Effector CD8-positive, alpha-beta T cell (primary cell): Measurements from ENCODE around the gene PGLYRP1.

ENCODE experiments used
- DNase-seq: peaks from one replicate; lab custom pipeline; 2025; lab: John Stamatoyannopoulos, UW
- total RNA-seq, 4 experiments: gene quantifications; one replicate each; lab custom pipeline; 2026; lab: John Stamatoyannopoulos, UW

The PGLYRP1 gene, protein sequence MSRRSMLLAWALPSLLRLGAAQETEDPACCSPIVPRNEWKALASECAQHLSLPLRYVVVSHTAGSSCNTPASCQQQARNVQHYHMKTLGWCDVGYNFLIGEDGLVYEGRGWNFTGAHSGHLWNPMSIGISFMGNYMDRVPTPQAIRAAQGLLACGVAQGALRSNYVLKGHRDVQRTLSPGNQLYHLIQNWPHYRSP
- total RNA-seq = 0 reads per million in 4 experiments

DNA sequence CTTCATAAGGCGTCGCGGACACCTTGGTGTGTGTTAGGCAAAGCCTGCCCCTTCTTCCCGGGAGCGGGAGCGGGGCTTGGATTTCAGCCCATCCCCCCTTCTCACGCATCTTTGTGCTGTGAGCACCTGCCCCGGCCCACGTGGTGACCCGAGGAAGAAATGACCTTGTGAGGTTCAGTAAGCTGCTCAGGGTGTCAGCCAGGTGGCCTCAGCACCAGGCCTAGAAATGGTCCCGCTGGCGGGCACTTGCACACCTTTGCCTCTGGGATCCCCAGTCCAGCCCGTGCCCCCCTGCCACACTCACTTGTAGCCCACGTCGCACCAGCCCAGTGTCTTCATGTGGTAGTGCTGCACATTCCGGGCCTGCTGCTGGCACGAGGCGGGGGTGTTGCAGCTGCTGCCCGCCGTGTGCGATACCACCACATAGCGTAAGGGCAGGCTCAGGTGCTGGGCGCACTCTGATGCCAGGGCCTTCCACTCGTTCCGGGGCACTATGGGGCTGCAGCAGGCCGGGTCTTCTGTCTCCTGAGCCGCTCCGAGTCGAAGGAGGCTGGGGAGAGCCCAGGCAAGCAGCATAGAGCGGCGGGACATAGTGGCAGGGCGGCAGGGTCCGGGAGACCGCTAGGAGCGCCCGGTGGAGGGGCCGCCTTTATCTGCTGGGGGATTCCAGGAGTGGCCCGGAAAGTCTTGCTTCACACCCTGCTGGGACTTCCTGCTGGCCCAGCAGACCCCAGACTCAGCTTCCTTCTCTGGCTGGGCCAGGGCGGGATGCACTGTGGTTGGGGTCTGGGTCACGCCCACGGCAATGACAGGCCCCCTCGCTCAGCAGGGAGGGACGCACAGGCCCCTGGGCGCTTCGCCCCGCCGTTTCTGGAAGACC lies at the start of gene PGLYRP1:
Gene PGLYRP1 (minus strand): TSS at position 623 of the 880 bp plus-strand sequence. CDS start 32 bp downstream, at position 591.
- no peak for DNase-seq

DNA sequence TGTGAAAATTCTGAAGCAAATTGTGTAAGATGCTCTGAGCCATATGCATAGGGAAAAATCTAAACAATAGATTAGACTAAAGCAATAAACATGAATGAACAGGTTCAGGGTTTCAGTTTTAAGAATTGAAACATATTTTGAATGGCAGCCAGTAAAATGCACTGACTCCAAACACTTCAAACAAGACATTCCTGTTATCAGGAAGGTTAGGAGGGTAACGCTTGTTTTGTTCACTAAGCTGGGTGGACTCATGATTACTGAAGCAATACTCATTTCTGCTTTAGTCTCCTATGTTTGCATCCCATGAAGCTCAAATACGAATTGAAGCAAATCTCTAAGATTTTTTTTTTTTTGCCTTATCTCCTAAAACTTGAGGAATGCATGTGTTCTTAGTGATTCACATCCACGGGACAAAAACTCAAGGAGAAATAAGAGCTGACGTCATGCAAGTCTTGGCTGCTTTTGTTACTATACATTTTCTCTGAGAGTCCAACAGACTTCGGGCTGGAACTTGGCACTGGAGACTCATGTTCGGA lies 47.0 kb upstream of the PGLYRP1 start:
- DNase-seq = no peak

DNA sequence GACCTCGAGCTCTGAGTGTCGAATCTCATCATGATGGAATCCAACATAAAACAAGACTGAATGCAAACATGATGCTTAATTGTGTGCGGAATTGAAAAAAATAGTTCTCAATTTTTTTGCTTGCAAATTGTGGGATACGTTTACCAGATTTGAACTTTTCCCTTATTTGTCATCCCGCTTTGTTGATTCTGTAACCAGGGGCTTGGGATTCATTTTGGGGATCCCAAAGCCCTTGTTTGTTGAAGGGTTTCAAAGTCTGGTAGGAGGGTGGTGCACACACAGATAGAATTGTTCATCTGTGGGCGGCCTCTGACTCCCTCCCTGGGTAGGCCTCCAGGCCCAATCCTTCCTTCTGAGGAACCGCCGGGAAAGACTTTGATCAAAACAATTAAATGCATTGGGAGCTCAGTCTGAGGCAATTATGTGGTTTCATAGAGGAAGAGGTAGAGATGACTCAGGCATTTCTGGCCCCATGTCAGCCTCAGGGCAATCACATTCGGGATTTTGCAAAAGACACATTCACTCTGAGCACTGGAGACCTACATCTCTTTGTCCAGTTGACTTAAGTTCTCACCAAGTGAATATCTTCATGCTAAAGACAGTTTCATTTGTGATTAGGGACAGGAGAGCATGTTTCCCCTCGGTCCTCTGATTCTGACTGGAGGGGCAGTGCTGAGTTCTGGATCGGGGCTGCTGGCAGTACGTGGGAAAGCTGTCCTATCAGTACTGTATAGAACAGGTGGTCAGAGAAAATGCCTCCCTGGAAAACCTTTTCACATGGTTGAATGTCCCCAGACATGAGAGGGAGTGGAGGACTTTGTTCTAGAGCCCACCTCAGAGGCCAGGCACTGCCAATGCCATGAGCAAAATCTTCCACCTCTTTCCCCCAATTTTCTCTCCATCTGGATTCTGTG lies 45.7 kb upstream of the PGLYRP1 start:
- no peak for DNase-seq

DNA sequence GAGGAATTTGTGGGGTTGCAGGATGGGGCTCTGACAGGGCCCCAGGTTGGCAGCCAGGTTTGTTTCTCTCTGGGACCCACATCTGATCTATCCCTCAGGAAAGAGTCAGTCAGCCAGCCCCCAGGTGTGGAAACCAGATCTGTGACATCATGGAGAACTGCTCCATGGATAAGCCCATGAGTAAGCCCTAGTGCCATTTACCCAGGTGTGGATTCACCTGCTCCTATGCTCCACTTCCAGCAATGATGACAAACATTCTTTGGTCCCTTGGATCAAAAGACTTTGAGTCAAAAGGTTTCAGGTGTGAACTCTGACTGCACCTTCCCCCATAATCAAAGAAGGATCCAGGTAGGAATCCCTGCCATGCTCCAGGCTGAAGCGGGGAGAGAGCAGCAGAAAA lies 44.8 kb upstream of the PGLYRP1 start:
- no peak for DNase-seq

DNA sequence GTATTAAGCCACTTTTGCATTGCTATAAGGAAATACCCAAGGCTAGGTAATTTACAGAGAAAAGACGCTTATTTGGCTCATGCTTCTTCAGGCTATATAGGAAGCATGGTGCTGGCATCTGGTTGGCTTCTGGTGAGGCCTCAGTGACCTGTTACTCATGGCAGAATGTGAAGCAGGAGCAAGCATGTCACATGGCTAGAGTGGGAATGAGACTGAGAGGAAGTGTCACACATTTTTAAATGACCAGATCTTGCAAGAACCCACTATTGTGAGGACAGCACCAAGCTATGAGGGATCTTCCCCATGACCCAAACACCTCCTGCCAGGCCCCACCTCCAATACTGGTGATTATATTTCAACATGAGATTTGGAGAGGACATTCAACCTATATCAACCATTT lies 43.6 kb upstream of the PGLYRP1 start:
- no peak for DNase-seq

DNA sequence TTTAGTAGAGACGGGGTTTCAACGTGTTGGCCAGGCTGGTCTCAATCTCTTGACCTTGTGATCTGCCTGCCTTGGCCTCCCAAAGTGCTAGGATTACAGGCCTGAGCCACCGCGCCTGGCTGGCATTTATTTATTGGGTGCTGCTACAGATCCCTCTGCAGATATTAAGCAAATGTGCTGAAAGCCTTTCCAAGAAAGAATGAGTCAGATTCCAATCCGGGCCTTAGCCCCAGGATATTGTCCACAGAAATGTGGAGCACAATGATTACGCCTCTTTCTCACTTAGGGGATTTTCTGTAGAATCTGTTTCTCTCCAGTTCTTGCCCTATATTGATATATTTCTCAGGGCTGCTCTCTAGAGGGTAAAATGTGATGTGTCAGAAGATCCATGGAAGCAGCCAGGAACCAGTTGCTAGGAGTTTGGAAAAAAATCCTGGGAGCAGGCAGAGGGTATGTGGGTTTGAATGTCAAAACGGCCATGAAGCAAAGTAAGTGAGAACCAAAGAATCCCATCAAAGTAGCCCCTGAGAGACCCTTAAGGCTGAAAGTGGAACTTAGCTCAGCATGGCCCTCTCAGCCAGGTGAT lies 42.7 kb upstream of the PGLYRP1 start:
- no peak for DNase-seq

DNA sequence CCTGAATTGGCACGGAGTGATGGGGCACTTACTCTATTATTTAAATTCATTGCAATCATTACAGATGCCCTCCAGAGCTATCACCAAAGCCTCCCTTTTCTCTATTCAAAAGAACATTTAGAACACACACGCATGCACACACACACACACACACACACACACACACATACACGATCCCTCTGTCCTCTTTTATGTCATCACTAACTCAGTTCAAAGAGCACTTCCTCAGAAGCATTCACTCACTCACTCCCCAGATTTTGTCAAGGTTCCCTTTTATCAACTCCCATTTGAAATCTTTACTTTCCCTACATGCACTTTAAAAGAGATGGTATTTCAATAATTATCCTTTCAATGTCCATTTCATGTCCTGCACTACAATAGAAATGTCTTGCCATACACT lies 40.3 kb upstream of the PGLYRP1 start:
- no peak for DNase-seq

DNA sequence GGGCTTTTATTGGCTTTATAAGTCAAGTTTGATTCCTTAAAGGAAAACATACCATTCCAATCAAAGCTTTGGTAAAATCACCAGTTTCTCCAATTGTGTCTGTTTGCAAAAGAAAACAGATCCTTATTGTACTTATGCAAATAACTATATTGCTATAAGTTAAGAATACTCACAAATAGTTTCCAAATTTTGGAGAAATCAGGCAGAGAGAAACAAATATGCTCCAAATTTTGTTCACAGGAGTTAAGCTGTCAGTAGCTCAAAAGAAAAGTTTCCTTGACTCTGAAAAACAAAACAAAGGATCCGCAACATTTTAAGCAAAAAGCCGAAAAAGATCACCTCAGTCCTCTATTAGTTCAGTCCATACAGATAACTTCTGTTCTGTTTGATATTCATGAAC lies 37.2 kb upstream of the PGLYRP1 start:
- no peak for DNase-seq

DNA sequence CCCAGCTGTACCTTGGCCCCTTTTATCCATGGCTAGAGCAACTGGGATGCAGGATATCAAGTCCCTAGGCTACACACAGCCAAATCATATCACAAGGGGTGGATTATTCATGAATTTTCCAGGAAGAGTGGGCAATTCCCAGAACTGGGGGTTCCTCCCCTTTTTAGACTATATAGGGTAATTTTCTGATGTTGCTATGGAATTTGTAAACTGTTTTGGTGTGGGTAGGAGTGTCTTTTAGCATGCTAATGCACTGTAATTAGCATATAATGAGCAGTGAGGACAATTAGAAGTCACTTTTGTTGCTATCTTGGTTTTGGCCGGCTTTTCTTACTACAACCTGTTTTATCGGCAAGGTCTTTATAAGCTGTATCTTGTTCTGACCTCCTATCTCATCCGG lies 35.9 kb upstream of the PGLYRP1 start:
- no peak for DNase-seq

DNA sequence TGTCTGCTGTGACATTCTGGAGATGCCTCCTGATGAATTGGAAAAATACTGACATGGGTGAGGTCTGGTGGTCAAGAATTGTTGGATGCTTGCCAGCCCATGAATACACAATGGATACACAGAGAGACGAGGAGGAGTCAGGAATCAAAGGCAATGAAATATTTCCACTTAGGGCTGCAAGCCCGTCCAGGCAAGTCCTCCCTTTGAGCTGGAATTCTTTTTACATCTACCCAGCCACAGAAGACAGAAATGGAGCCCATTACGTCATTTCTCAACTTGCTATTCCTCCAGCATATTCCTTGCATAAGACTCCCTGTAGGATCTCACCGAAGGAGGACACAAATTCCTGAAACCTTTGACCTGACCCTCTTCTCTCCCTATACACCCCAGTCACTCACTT lies 33.7 kb upstream of the PGLYRP1 start:
- no peak for DNase-seq

DNA sequence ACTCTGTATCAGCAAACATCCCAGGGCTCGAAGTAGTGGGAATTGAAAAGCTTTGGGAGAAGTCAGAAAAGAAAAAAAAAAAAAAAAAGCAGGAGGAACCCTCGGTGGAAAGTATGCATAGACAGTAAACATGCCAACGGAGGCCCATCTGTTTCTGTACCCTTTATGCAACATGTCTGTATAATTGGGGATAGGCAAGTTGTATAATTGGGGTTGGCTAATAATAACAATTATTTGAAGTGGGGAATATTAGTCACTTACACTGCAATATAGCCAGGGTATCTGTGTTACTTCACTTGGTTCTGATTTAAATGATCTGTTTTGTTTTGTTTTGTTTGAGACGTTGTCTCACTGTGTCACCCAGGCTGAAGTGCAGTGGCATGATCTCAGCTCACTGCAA lies 30.0 kb upstream of the PGLYRP1 start:
- no peak for DNase-seq

DNA sequence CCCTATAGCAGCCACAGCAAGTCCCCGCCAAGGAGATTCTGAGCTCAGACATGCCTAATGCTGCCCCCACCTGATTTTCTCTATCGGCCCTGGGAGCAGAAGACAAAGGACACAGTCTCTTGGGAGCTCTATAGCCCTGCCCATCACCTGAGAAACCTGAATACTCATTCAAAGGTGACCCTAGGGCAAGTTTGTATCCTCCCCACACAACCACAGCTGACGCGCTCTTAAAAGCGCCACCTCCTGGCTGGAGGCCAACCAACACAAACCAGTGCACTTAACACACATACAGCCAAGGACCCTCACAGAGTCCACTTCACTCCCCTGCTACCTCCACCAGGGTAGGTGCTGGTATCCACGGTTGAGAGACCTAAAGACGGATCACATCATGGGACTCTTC lies 26.7 kb upstream of the PGLYRP1 start:
- DNase-seq = no peak

DNA sequence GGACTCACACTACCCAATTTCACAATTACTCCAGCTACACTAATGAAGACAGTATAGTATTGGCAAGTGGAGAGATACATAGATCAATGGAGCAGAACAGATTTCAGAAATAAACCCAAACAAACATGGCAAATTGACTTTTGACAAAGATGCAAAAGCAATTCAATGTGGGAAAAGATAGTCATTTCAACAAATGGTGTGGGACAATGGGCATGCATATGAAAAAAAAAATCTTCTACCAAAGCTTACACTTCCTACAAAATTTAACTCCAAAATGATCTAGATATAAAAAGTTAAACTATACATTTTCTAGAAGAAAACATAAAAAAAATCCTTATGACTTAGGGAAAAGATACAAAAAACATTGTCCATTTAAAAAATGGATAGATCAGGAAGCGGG lies 20.7 kb upstream of the PGLYRP1 start:
- DNase-seq = no peak

DNA sequence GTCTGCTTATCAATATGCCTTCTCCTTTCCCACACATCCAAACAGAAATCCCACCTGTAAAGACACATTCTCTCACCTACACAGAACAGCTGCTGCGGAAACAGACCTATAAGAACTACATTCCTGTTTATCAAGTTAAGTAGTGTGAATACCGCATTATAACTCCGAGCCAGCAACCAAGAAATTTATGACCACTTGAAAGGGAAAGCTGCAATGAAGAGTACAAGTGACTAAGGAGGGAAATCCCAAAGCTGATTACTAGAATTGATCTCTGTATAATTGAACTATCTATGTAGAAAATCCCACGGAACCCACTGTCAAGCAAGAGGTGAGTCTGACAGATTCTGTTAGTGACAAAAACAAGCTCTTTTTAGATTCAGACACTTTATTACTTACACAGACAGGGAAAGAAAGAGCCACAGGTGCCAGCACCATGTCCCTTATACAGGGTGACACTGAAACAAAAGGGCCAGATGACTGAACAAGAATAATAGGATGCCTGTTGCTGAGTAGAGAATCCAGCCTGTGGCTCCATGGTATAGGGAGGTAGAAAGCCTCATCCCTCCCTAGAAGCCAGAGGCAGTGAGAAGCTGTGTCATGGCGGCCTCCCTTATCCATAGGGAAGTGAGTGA lies 19.5 kb upstream of the PGLYRP1 start:
- DNase-seq = no peak

DNA sequence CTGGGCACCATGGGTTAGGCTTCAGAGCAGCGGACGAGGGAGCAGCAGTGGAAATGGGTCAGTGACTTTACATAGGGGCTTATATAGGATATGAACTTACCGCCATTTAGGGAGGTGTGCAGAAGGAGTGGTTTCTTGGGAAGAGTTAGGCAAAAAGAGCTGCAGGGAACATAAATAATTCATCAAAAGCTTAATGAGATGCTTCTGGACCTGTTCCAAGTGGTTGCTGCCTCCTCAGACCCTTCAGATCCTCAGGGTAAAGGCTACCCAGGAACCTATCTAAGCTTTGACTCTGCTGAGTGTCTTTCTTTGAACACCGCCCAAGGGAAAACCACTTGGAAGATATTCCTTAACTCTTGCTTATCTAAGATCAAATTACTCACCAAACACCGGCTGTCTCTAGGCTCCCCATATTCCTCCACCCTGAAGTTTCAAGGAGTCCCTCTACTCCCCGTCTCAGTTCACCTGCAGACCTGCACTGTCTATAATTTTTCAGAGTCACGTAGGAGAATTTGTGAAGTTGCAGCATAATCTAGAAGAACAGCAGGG lies 18.2 kb upstream of the PGLYRP1 start, which contains the start of gene IGFL4:
Gene IGFL4 (minus strand): TSS at position 51 of the 549 bp plus-strand sequence. CDS start 40 bp downstream, at position 11.
- no peak for DNase-seq

DNA sequence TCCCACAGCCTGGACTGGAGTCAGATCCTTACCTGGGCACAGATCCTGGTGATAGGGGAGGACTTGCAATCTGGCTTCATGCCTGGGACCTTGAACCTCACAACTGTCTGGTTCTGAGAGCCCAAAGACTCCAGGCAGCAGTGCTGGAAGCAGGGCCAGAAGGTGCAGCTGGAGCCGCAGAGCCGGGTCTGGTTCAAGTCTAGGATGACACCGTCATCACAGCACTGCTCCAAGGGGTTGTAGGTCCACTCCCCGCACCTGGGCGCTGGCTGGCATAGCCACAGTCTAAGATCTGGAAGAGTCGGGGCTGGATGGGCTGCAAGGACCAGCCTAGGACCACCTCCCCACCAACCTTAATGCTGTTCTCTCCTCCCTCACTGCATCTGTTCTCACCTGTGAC lies 17.3 kb upstream of the PGLYRP1 start:
- no peak for DNase-seq

DNA sequence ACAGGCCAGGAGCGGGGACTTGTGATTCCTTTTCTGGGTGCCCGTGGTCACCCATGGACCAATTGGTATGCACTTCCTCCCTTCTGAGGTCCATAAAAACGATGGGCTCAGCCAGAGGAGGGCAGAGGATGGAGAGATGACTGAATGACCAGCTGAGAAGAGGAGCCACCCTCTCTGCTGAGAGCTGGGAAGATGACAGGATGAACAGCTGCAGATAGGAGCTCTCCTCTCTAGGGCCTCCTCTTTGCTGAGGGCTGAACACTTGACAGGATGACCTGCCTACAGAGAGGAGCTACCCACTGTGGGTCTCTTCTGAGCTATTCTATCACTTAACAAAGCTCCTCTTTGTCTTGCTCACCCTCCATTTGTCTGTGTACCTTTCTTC lies 13.9 kb upstream of the PGLYRP1 start:
- DNase-seq = no peak

DNA sequence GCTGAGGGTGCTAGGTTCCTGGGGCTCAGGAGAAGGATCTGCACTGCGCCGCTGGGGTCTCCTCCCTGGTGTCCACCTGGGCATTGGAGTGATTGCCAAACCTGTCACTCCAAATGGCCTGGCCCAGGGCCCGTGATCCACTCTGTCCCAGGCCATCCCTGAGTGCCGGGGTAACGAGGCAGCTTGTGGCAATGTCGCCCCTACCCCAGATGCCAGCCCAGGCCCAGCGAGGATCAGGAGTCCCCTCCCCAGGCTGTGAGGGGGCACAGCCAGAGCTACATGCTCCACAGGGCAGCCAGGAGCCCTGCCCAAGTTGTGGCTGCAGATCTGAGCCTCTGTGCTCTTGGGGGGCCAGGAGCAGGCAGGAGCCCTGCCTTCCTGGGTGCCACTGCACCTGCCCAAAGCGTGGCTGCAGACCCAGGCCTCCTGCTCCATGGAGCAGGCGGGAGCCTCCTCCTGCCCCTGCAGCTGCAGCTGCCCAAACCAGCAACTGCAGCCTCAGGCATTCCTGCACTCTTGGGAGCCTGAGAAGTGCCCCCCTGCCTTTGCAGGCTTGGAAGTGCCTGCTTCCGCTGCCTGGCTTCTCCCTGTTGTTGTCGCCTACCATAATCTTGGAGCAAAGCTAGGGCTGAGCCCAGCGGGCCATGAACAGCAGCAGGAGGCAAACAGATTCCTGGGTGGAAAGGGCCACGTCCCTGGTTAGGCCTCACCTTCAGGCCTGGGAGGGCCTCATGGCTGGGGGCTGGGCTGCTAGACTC lies 13.3 kb upstream of the PGLYRP1 start:
- no peak for DNase-seq

DNA sequence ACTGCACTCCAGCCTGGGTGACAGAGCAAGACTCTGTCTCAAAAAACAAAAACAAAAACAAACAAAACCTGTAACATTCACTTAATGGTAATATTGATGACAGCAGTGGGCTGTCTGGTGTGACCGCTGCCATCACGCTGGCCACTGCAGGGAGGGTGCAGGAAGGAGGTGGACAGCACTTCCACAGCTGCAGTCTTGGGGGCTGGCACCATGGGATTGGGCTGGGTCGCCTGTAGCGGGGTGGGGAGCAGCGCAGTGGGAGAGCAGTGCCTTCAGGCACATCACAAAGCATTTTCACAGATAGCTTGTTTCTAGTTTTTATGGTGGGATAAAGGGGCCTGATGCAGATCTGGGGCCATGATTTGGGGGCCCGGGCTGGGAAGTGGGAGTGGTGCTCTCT lies 12.7 kb upstream of the PGLYRP1 start:
- no peak for DNase-seq

DNA sequence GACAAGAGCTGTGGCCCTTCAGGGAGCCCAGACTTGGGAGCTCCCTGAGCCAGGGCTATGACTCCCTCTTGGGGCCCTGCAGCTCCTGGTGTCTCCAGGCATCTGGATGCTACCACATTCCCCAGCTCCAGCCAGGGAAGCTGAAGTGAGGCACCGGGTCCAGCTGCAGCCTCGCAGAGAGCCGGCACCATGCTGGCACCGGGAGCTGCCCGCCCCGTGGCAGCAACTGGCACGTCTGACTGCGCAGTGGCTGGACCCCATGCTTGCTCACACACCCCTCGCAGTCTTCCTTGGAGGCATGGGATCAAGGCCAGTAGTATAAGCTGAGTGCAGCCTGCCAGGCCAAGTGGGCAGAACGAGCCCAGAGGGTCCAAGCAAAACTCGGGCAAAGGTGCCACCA lies 10.5 kb upstream of the PGLYRP1 start:
- DNase-seq = no peak
